HepG2 (cell line): ENCODE data around the gene CCL17. TPM values are rescaled to one million over a fixed set of nuclear protein-coding genes. Genes with fewer than 3 reads are reported as not detected.

ENCODE experiments used
- ATAC-seq: fragments of 200-7000 bp; cut with Tn5 transposase; 3 replicates; pipeline ENCODE4 v1.9.1; 2020; ENCODE audit warnings: mild to moderate bottlenecking, moderate library complexity
- BruUV-seq: library from RNA; stranded (reverse); fragments of 400-500 nt; replicated peaks from 2 replicates; lab custom pipeline; 2021; lab: Mats Ljungman, UMichigan
- CTCF ChIA-PET: fragments of 300-600 bp; formaldehyde crosslinking; extraction: SDS; loops from one replicate; lab custom pipeline; 2021; ENCODE audit warnings: low total read pairs, inconsistent platforms, low intra/inter-chr PET ratio; lab: Yijun Ruan, JAX
- POLR2A ChIA-PET: fragments of 350-600 bp; sonication (Branson Sonifier 250); formaldehyde crosslinking; loops from one replicate; lab custom pipeline; 2020; ENCODE audit warnings: antibody characterized with exemption, inconsistent platforms; lab: Yijun Ruan, JAX
- DNase-seq: peaks from one replicate; pipeline ENCODE4 v3.0.0-alpha.2; 2015; ENCODE audit warnings: low spot score
- FAIRE-seq: peaks from 3 replicates; lab custom pipeline; 2011; peaks lifted over from hg19 to GRCh38; lab: Jason Lieb, UNC
- H2AFZ ChIP-seq: one replicate; pipeline ENCODE4 v1.6.1; 2011; ENCODE audit warnings: low read length, inconsistent platforms
- H3K27ac ChIP-seq: fragments of 300-600 bp; 3 replicates; pipeline ENCODE4 v1.8.0; 2011; ENCODE audit warnings: mixed run types, mild to moderate bottlenecking, mixed read lengths, low read length, inconsistent platforms; ENCODE audit not compliant: insufficient read depth; ENCODE audit errors: extremely low read length
- H3K27me3 ChIP-seq, 2 experiments: fragments of 200-600 bp in 1 of 2; 2 replicates in 1 of 2; 3 replicates in 1 of 2; pipeline versions ENCODE4 v1.6.0 to v1.8.0; 2011; ENCODE audit warnings: low read length in 2 of 2, mild to moderate bottlenecking in 2 of 2, moderate library complexity in 2 of 2, inconsistent platforms in 1 of 2; ENCODE audit not compliant: insufficient read depth in 2 of 2, control insufficient read depth in 1 of 2
- H3K36me3 ChIP-seq, 2 experiments: fragments of 200-600 bp in 1 of 2; replicated peaks in 1 of 2; 2 replicates in 1 of 2; 3 replicates in 1 of 2; pipeline versions ENCODE4 v1.5.1 to v1.8.0; 2011; ENCODE audit warnings: low read length in 2 of 2, inconsistent platforms in 1 of 2; ENCODE audit not compliant: insufficient read depth in 2 of 2, control insufficient read depth in 1 of 2
- H3K4me1 ChIP-seq: 2 replicates; pipeline ENCODE4 v1.5.1; 2012; ENCODE audit warnings: low read length, inconsistent platforms; ENCODE audit not compliant: insufficient read depth
- H3K4me2 ChIP-seq: 2 replicates; pipeline ENCODE4 v1.6.0; 2011; ENCODE audit warnings: low read depth, low read length, inconsistent platforms
- H3K4me3 ChIP-seq, 3 experiments: fragments of 200-600 bp in 1 of 3; sonication (generic), shearing (Covaris generic) in 1 of 3; replicated peaks in 1 of 3; 2 replicates each; pipeline ENCODE4 v1.5.1; 2011 to 2016; ENCODE audit warnings: low read length in 3 of 3, inconsistent platforms in 2 of 3, low read depth in 2 of 3, mild to moderate bottlenecking in 2 of 3, control low read depth in 1 of 3, mixed read lengths in 1 of 3; ENCODE audit not compliant: insufficient read depth in 1 of 3
- H3K79me2 ChIP-seq: one replicate; pipeline ENCODE4 v1.6.1; 2011; ENCODE audit warnings: low read length, inconsistent platforms; ENCODE audit not compliant: insufficient read depth
- H3K9ac ChIP-seq: 2 replicates; pipeline ENCODE4 v1.6.0; 2011; ENCODE audit warnings: mild to moderate bottlenecking, low read depth, low read length, inconsistent platforms; ENCODE audit not compliant: insufficient read depth
- H3K9me3 ChIP-seq: 2 replicates; pipeline ENCODE4 v1.5.1; 2012; ENCODE audit warnings: mild to moderate bottlenecking, low read length
- H4K20me1 ChIP-seq: 2 replicates; pipeline ENCODE4 v1.6.0; 2011; ENCODE audit warnings: inconsistent platforms, mild to moderate bottlenecking, low read length, moderate library complexity; ENCODE audit not compliant: insufficient read depth
- KLF12 ChIP-seq: sonication (generic); formaldehyde crosslinking; IDR thresholded peaks from 2 replicates; pipeline ENCODE4 v1.4.0; 2020; ENCODE audit warnings: missing genetic modification reagents, borderline replicate concordance
- MED13 ChIP-seq: sonication (generic); formaldehyde crosslinking; IDR thresholded peaks from 2 replicates; pipeline ENCODE4 v1.5.0; 2020; ENCODE audit warnings: missing genetic modification reagents
- MIXL1 ChIP-seq: IDR thresholded peaks from 2 replicates; pipeline ENCODE4 v1.6.1; 2016
- SRY ChIP-seq: sonication (generic); formaldehyde crosslinking; IDR thresholded peaks from 2 replicates; pipeline ENCODE4 v1.8.0; 2022; ENCODE audit warnings: mild to moderate bottlenecking, missing genetic modification reagents
- ZNF660 ChIP-seq: sonication (generic); formaldehyde crosslinking; IDR thresholded peaks from 2 replicates; pipeline ENCODE4 v1.5.1; 2020; ENCODE audit warnings: mild to moderate bottlenecking, low read depth, missing genetic modification reagents, borderline replicate concordance
- ZNF749 ChIP-seq: sonication (generic); formaldehyde crosslinking; IDR thresholded peaks from 2 replicates; pipeline ENCODE4 v1.8.0; 2022; ENCODE audit warnings: mild to moderate bottlenecking, missing genetic modification reagents, moderate library complexity, borderline replicate concordance
- ZSCAN25 ChIP-seq: sonication (generic); formaldehyde crosslinking; IDR thresholded peaks from 2 replicates; pipeline ENCODE4 v1.8.0; 2022; ENCODE audit warnings: mild to moderate bottlenecking, missing genetic modification reagents
- WGBS: methylation state at CpG from one replicate; pipeline ENCODE4 v1.1.6; 2017; ENCODE audit warnings: low lambda C conversion rate; 5-methylcytosine and 5-hydroxymethylcytosine counted together
- in situ Hi-C: cut with HindIII; loops from 2 replicates; pipeline ENCODE4 v1.10.0; 2017; ENCODE audit warnings: low pct_unique_long_range_greater_than_20kb; ENCODE audit not compliant: extremely low pct_ligation_motif_present
- intact Hi-C: fragments of 100-400 bp; cut with micrococcal nuclease; formaldehyde crosslinking; loops from one replicate; pipeline ENCODE4 v1.10.0; 2022; ENCODE audit not compliant: unreplicated experiment
- polyA plus RNA-seq, 8 experiments: library from polyadenylated mRNA; depleted of rRNA in 3 of 8; stranded (reverse) in 7 of 8; unstranded in 1 of 8; fragments of >200 nt; fragmentation: Illumina TruSeq in 4 of 8; extraction: Trizol in 4 of 8; gene quantifications; 2 replicates each; pipeline versions ENCODE4 v1.2.1 to v1.2.3, GENCODE V29; 2011 to 2016; ENCODE audit warnings: low read depth in 4 of 8, missing spikeins in 1 of 8, mixed read lengths in 1 of 8; ENCODE audit not compliant: insufficient read depth in 1 of 8
- total RNA-seq, 5 experiments: library from RNA; depleted of rRNA; stranded (reverse); fragments of >200 nt; fragmentation: Illumina TruSeq; extraction: Trizol; gene quantifications; 2 replicates each; pipeline ENCODE4 v1.2.3, GENCODE V29; 2016; ENCODE audit warnings: low read depth in 1 of 5
- TF ChIP-seq, protein P1 (sequence below): sonication (generic); formaldehyde crosslinking; IDR thresholded peaks from 2 replicates; pipeline ENCODE4 v1.5.0; 2020; ENCODE audit warnings: mild to moderate bottlenecking, missing genetic modification reagents
- TF ChIP-seq, protein P2 (sequence below): sonication (generic); formaldehyde crosslinking; IDR thresholded peaks from 2 replicates; pipeline ENCODE4 v1.5.0; 2020; ENCODE audit warnings: mild to moderate bottlenecking, missing genetic modification reagents, borderline replicate concordance

CCL17 gene
- total and polyA plus RNA-seq, 2 of the 13 experiments (the other 11 are each of a cell fraction or from before 2014, with no cell fraction given) = not detected

DNA sequence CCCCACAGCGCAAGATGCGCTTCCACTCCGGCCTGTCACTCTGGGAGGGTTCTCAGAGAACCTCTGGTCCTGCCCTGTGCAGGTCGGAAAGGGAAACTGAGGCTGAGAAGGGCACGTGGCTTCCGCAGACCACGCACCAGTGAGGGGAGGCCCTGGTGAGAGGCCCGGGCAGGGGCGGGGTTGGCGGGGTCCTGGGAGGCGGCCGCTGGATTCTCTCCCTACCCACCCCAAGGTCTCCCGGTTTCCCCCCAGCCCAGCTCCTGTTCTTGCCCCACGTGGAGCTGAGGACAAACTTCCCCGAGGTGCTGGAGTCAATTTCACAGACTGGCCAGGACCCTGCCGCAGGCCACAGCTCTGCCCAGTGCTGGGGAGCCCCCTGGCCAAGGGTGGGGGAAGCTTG is 11.5 kb downstream of the CCL17 start:
- peak overlapping the region; percentile 97 for H3K4me2 ChIP-seq
- H2AFZ ChIP-seq = no peak overlapping the region
- CTCF ChIA-PET = interaction anchor here (4.4 to 5.0 kb wide), 2 partner anchors 103 to 114 kb away, joined by 78 to 142 read pairs; no protein-coding TSS in a partner anchor
- H3K9ac ChIP-seq = 0 out of 2 replicates have a peak overlapping the region, but pooled peaks have one; percentile 21
- H3K9me3 ChIP-seq = no peaks in the 10 kb centered on the region
- POLR2A ChIA-PET = interaction anchor here (1.3 to 5.1 kb wide), 4 partner anchors 38 to 116 kb away, joined by 3 to 54 read pairs (median 29); partner anchors contain the start of gene CX3CL1
- H3K36me3 ChIP-seq = no peaks in the 10 kb centered on the region
- DNase-seq (no peak), FAIRE-seq (no peak), ATAC-seq (peak; percentile 19)
- TF ChIP-seq MED13 (CRISPR knock-in tag) = 0 out of 2 replicates have a peak, but pooled peaks have one; percentile 27
- TF ChIP-seq, protein P1, sequence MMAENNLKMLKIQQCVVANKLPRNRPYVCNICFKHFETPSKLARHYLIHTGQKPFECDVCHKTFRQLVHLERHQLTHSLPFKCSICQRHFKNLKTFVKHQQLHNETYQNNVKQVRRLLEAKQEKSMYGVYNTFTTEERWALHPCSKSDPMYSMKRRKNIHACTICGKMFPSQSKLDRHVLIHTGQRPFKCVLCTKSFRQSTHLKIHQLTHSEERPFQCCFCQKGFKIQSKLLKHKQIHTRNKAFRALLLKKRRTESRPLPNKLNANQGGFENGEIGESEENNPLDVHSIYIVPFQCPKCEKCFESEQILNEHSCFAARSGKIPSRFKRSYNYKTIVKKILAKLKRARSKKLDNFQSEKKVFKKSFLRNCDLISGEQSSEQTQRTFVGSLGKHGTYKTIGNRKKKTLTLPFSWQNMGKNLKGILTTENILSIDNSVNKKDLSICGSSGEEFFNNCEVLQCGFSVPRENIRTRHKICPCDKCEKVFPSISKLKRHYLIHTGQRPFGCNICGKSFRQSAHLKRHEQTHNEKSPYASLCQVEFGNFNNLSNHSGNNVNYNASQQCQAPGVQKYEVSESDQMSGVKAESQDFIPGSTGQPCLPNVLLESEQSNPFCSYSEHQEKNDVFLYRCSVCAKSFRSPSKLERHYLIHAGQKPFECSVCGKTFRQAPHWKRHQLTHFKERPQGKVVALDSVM (CRISPR knock-in tag) = peak; percentile 48; the same call in 1 of the 2 replicates
- TF ChIP-seq ZNF749 = no peak
- no peak for TF ChIP-seq ZNF660 (CRISPR knock-in tag)
- TF ChIP-seq, protein P2, sequence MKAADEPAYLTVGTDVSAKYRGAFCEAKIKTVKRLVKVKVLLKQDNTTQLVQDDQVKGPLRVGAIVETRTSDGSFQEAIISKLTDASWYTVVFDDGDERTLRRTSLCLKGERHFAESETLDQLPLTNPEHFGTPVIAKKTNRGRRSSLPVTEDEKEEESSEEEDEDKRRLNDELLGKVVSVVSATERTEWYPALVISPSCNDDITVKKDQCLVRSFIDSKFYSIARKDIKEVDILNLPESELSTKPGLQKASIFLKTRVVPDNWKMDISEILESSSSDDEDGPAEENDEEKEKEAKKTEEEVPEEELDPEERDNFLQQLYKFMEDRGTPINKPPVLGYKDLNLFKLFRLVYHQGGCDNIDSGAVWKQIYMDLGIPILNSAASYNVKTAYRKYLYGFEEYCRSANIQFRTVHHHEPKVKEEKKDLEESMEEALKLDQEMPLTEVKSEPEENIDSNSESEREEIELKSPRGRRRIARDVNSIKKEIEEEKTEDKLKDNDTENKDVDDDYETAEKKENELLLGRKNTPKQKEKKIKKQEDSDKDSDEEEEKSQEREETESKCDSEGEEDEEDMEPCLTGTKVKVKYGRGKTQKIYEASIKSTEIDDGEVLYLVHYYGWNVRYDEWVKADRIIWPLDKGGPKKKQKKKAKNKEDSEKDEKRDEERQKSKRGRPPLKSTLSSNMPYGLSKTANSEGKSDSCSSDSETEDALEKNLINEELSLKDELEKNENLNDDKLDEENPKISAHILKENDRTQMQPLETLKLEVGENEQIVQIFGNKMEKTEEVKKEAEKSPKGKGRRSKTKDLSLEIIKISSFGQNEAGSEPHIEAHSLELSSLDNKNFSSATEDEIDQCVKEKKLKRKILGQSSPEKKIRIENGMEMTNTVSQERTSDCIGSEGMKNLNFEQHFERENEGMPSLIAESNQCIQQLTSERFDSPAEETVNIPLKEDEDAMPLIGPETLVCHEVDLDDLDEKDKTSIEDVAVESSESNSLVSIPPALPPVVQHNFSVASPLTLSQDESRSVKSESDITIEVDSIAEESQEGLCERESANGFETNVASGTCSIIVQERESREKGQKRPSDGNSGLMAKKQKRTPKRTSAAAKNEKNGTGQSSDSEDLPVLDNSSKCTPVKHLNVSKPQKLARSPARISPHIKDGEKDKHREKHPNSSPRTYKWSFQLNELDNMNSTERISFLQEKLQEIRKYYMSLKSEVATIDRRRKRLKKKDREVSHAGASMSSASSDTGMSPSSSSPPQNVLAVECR = 0 out of 2 replicates have a peak, but pooled peaks have one; percentile 4
- TF ChIP-seq KLF12 (CRISPR knock-in tag) = no peak
- TF ChIP-seq ZSCAN25 = peak; percentile 85
- no peak for TF ChIP-seq MIXL1 (CRISPR knock-in tag)
- TF ChIP-seq SRY (CRISPR knock-in tag) = peak; percentile 17; the same call in 1 of the 2 replicates
- in situ Hi-C loops = loop anchor here (5.0 kb wide), 2 partner anchors 114 to 329 kb away; no protein-coding TSS in a partner anchor
- no peak overlapping the region for H3K27ac ChIP-seq
- H4K20me1 ChIP-seq = no peaks in the 10 kb centered on the region
- 75% methylated on average over 14 of the region's 16 CpGs for WGBS
- H3K27me3 ChIP-seq = peaks cover 6 to 38% of the 10 kb centered on the region in 2 experiments; a peak in 4 of 5 replicates
- no TSS peak for BruUV-seq
- peaks cover 50% of the 10 kb centered on the region for H3K4me1 ChIP-seq
- no peaks in the 10 kb centered on the region for H3K79me2 ChIP-seq
- peak overlapping the region in 1 of 3 experiments; percentile 69; a peak in 1 of 6 replicates for H3K4me3 ChIP-seq
- intact Hi-C loops = loop anchor here (2.0 to 10.0 kb wide), 2 partner anchors 43 to 331 kb away; partner anchors contain the start of gene CX3CL1
